Epithelial cell of proximal tubule (primary cell): ENCODE measurements around the gene HACD2. TPM values are rescaled to one million over a fixed set of nuclear protein-coding genes. Genes with fewer than 3 reads are reported as not detected.
A peak's percentile ranks its signal among the peaks of the same experiment; 100 is the strongest.

ENCODE experiments used
- DNase-seq: peaks from one replicate; pipeline ENCODE4 v3.0.0-alpha.2; 2011; ENCODE audit warnings: low read depth
- H3K4me3 ChIP-seq: 2 replicates; pipeline ENCODE4 v1.5.1; 2011; ENCODE audit warnings: low read depth, mild to moderate bottlenecking, low read length
- total RNA-seq: library from RNA; depleted of rRNA; stranded (reverse); fragments of >200 nt; gene quantifications from 2 replicates; pipeline ENCODE4 v1.2.3, GENCODE V29; 2015
- TF ChIP-seq, protein P1 (sequence below): conservative IDR thresholded peaks from 2 replicates; pipeline ENCODE4 v1.5.1; 2012; ENCODE audit warnings: low read depth, mild to moderate bottlenecking, low read length

Gene HACD2
- total RNA-seq, 1 donor from 2014 or later = 22.8 TPM

- TF ChIP-seq, protein P1, sequence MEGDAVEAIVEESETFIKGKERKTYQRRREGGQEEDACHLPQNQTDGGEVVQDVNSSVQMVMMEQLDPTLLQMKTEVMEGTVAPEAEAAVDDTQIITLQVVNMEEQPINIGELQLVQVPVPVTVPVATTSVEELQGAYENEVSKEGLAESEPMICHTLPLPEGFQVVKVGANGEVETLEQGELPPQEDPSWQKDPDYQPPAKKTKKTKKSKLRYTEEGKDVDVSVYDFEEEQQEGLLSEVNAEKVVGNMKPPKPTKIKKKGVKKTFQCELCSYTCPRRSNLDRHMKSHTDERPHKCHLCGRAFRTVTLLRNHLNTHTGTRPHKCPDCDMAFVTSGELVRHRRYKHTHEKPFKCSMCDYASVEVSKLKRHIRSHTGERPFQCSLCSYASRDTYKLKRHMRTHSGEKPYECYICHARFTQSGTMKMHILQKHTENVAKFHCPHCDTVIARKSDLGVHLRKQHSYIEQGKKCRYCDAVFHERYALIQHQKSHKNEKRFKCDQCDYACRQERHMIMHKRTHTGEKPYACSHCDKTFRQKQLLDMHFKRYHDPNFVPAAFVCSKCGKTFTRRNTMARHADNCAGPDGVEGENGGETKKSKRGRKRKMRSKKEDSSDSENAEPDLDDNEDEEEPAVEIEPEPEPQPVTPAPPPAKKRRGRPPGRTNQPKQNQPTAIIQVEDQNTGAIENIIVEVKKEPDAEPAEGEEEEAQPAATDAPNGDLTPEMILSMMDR = no peak
- no peak overlapping the region for H3K4me3 ChIP-seq
- no peak for DNase-seq
These were observed 63.5 kb downstream of the HACD2 start for GRCh38 chr3:123521179-123521969.

DNA sequence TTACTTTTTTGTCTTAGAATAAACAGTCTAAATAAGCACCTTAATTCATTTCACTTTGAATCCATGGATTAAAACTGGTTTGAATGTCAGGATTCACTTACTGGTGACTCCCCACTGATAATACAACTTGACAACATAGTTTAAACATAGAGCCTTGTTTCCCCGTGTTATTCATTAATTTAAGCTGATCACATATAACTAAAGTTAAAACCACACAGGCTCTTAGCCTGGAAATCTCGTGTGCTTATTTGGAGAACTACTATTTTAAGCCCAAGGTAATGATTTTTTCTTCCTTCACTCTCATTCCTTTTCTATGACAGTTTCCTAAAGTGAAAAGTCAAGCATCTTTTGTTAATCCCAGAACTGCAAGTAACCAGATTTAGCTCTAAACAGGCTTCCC is 64.2 kb downstream of the HACD2 start:
- H3K4me3 ChIP-seq = no peak overlapping the region
- TF ChIP-seq, protein P1 = no peak
- DNase-seq = peak; percentile 7

- DNase-seq = no peak
- TF ChIP-seq, protein P1 = no peak
- H3K4me3 ChIP-seq = no peak overlapping the region
These were observed 65.9 kb downstream of the HACD2 start for GRCh38 chr3:123518892-123519485.

GRCh38 chr3:123511726-123512125 is 73.1 kb downstream of the HACD2 start:
- TF ChIP-seq, protein P1 = no peak
- DNase-seq = no peak
- H3K4me3 ChIP-seq = no peak overlapping the region

DNA sequence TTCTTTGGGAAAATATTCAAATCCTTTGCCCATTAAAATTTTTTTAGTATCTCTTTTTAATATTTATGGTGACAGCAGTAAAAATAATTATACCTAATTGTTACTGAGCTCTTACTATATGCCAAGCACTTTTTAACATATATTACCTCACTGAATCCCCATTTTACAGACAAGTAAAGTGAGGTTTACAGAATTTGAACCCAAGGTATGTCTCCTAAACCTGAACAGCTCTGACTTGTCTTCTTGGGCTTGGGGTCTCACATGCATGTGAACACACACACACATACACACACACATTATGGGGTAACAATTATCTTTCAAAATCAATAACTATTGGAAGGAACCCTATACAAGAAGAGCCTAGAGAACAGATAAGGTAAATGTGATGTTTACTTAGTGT is 73.8 kb downstream of the HACD2 start:
- DNase-seq = no peak
- TF ChIP-seq, protein P1 = no peak
- no peak overlapping the region for H3K4me3 ChIP-seq

- no peak overlapping the region for H3K4me3 ChIP-seq
- no peak for DNase-seq
- TF ChIP-seq, protein P1 = no peak
These were observed 76.7 kb downstream of the HACD2 start for GRCh38 chr3:123508178-123508577.

DNA sequence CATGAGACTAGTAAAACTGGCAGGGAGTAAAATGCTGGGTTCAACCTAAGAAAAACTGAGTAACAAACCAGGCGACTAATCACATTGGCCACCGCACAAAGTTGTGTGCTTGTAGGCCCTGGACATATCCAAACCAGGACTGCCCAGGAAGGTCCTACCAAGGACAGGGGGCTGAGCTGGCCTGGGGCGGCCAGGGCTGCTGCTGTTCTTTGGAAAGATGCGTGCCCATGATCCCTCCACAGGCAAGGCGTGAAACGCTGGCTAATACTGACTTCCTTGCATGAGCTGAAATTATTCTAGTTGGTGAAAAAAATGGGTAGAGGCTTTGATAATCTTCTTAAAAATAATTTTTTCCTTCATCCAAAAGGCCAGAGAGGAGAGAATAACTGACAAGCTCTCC is 79.0 kb downstream of the HACD2 start:
- TF ChIP-seq, protein P1 = no peak
- no peak for DNase-seq
- H3K4me3 ChIP-seq = no peak overlapping the region
